Parathyroid adenoma (tissue), 2 donors: ENCODE results near the gene ARL13B.

Source experiments
- H2AFZ ChIP-seq: fragments of 300-600 bp; sonication (generic); one replicate; pipeline ENCODE4 v1.7.0; 2017; ENCODE audit warnings: antibody characterized with exemption, mild to moderate bottlenecking
- H3K27ac ChIP-seq: fragments of 300-600 bp; sonication (generic); one replicate; pipeline ENCODE4 v1.7.0; 2017
- H3K27me3 ChIP-seq: fragments of 300-600 bp; sonication (generic); one replicate; pipeline ENCODE4 v1.7.0; 2017; ENCODE audit warnings: low read length; ENCODE audit not compliant: control insufficient read depth, insufficient read depth
- H3K36me3 ChIP-seq: fragments of 300-600 bp; sonication (generic); one replicate; pipeline ENCODE4 v1.7.0; 2017; ENCODE audit warnings: low read length; ENCODE audit not compliant: control insufficient read depth, insufficient read depth
- H3K4me1 ChIP-seq: fragments of 300-600 bp; sonication (generic); one replicate; pipeline ENCODE4 v1.7.0; 2017; ENCODE audit warnings: control low read depth
- H3K4me2 ChIP-seq: fragments of 300-600 bp; sonication (generic); one replicate; pipeline ENCODE4 v1.7.0; 2017; ENCODE audit warnings: low read length
- H3K4me3 ChIP-seq: fragments of 300-600 bp; sonication (generic); one replicate; pipeline ENCODE4 v1.7.0; 2017; ENCODE audit warnings: low read depth, low read length
- H3K79me2 ChIP-seq: fragments of 300-600 bp; sonication (generic); one replicate; pipeline ENCODE4 v1.7.0; 2017; ENCODE audit warnings: control low read depth
- H3K9ac ChIP-seq: fragments of 300-600 bp; sonication (generic); one replicate; pipeline ENCODE4 v1.7.0; 2017; ENCODE audit warnings: mild to moderate bottlenecking
- H3K9me3 ChIP-seq: fragments of 300-600 bp; sonication (generic); one replicate; pipeline ENCODE4 v1.7.0; 2017; ENCODE audit warnings: low read length; ENCODE audit not compliant: control insufficient read depth
- TF ChIP-seq, protein P1 (sequence below): fragments of 300-600 bp; sonication (generic); IDR thresholded peaks from one replicate; pipeline ENCODE4 v1.7.0; 2017; ENCODE audit warnings: antibody characterized with exemption, mild to moderate bottlenecking
- donor health status: primary hyperparathyroidism.

Gene ARL13B

DNA sequence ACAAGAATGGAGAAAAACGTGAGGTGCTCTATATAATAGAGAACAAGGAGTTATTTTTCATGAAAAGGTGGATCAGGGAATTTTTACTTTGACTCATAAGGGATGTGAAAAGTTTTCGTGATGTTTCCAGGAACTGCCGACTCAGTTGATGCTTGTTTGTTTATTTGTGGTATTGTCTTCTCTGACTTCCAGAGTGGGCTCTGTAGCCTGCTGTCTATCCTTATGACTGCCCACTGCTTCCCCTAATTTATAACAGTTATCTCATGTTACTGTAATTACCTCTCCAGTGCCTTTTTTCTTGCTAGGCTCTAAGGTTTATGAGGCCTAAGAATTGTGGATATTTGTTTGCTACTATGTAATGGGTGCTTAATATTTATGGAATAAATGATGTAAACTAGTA is 12.3 kb downstream of the ARL13B start:
- H3K9ac ChIP-seq = no peak overlapping the region
- no peaks in the 10 kb centered on the region for H3K9me3 ChIP-seq
- H3K36me3 ChIP-seq = no peaks in the 10 kb centered on the region
- H3K79me2 ChIP-seq = peaks cover 14% of the 10 kb centered on the region
- H3K4me1 ChIP-seq = peaks cover 3% of the 10 kb centered on the region
- H3K27ac ChIP-seq = no peak overlapping the region
- TF ChIP-seq, protein P1, sequence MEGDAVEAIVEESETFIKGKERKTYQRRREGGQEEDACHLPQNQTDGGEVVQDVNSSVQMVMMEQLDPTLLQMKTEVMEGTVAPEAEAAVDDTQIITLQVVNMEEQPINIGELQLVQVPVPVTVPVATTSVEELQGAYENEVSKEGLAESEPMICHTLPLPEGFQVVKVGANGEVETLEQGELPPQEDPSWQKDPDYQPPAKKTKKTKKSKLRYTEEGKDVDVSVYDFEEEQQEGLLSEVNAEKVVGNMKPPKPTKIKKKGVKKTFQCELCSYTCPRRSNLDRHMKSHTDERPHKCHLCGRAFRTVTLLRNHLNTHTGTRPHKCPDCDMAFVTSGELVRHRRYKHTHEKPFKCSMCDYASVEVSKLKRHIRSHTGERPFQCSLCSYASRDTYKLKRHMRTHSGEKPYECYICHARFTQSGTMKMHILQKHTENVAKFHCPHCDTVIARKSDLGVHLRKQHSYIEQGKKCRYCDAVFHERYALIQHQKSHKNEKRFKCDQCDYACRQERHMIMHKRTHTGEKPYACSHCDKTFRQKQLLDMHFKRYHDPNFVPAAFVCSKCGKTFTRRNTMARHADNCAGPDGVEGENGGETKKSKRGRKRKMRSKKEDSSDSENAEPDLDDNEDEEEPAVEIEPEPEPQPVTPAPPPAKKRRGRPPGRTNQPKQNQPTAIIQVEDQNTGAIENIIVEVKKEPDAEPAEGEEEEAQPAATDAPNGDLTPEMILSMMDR = no peak
- no peaks in the 10 kb centered on the region for H3K27me3 ChIP-seq
- H3K4me2 ChIP-seq = no peak overlapping the region
- no peak overlapping the region for H2AFZ ChIP-seq
- H3K4me3 ChIP-seq = no peak overlapping the region

DNA sequence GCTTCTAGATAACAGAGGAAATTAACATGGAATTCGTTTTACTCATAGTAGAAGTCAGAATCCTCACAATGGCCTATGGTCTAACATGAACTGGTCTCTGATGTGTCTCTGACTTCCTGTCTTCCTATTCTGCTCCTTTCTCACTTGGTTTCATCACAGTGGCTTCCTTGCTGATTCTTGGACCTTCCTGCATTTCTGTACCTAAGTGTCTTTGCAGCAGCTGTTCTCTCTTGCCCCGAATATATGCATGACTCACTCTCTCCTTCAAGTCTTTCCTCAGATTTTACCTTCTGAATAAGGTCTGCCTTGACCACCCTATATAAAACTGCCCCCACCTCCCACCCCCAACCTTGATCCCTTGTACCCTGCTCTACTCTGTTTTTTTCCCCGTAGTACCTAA is 14.1 kb downstream of the ARL13B start:
- Histone ChIP-seq H3K27me3 (no peaks in the 10 kb centered on the region), H3K79me2 (peaks cover 14% of the 10 kb centered on the region), H3K4me2 (no peak overlapping the region), H3K27ac (no peak overlapping the region), H3K4me1 (no peaks in the 10 kb centered on the region), H2AFZ (no peak overlapping the region), H3K4me3 (no peak overlapping the region), H3K36me3 (no peaks in the 10 kb centered on the region), H3K9me3 (no peaks in the 10 kb centered on the region), H3K9ac (no peak overlapping the region)
- TF ChIP-seq, protein P1 = no peak

DNA sequence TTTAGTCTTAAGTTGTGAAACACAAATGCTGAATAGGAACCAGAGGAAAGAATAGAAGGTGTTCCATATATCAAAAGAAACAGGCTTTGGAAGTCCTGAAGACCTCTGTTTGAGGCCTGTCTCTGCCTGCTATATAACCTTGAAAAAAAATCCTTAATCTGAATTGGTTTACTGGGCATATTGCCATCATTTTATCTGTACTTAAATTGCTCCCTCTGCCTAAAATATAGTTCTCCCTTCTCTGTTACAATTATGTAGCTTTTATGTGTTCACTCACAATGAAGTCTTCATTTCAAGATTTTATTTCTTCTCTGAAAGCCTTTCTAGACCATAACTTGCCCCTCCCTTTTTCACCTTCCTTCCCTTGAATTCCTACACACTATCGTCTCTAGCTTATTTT is 21.2 kb downstream of the ARL13B start:
- no peak overlapping the region for H3K9ac ChIP-seq
- H3K36me3 ChIP-seq = no peaks in the 10 kb centered on the region
- TF ChIP-seq, protein P1 = no peak
- H3K4me1 ChIP-seq = no peaks in the 10 kb centered on the region
- H3K79me2 ChIP-seq = no peaks in the 10 kb centered on the region
- no peak overlapping the region for H3K4me2 ChIP-seq
- no peak overlapping the region for H2AFZ ChIP-seq
- H3K4me3 ChIP-seq = no peak overlapping the region
- no peak overlapping the region for H3K27ac ChIP-seq
- H3K9me3 ChIP-seq = no peaks in the 10 kb centered on the region
- H3K27me3 ChIP-seq = no peaks in the 10 kb centered on the region

DNA sequence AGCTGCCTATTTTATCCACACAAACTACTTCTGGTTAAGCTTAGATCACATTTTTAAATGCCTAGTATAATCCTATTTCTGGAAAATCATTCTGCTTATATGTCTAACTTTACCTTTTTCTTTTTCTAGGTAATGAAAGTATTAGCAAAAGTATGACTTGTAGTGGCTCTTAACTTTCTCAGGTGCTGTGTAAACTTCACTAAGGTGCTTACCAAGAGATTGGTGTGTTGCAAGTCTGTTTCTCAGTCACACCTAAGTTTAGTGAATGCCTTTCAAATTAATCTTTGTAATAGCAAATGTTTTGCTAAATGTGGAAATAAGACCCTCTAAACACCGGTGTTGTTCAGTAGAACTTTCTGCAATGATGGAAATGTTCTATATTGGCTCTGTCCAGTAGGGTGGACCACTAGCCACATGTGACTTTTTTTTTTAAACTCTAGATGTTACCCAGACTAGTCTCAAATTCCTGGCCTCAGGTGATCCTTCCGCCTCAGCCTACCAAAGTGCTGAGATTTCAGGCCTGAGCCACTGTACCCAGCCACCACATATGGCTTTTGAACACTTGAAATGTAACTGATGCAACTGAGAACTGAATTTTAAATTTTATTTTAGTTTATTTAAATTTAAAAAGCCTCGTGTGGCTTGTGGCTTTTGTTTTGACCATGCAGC is 22.0 kb downstream of the ARL13B start:
- TF ChIP-seq, protein P1 = no peak
- no peaks in the 10 kb centered on the region for H3K27me3 ChIP-seq
- H3K79me2 ChIP-seq = no peaks in the 10 kb centered on the region
- H3K9me3 ChIP-seq = no peaks in the 10 kb centered on the region
- no peak overlapping the region for H3K4me2 ChIP-seq
- H3K4me3 ChIP-seq = no peak overlapping the region
- H3K4me1 ChIP-seq = no peaks in the 10 kb centered on the region
- no peak overlapping the region for H3K9ac ChIP-seq
- H3K36me3 ChIP-seq = no peaks in the 10 kb centered on the region
- H3K27ac ChIP-seq = no peak overlapping the region
- no peak overlapping the region for H2AFZ ChIP-seq

DNA sequence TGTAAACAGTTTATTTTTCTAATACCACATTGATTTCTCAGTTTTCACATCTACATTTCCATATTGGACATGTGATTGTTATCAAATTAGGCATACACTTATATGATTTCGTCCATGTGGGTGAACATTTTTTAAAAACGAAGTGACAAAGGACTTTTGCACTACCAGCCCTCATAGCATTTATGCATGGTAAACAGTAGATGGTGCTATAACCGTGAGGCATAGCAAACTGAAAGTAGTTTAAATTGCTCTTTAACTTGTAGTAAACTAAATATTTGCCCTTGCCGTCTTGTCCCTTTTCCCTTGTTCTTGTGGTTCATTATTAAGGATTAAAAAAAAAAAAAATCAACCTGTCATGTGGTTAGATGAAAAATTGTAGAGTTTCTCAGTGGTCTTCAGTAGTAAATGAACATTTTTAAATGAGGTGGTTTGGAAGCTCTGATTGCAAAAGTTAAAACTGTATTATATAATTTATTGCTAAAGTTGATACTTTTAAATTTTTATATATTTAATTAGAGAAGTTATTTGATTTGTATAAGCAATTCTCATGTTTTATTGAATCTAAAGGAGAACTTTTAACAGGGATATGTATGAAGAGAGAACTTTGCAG is 24.5 kb downstream of the ARL13B start:
- no peaks in the 10 kb centered on the region for H3K9me3 ChIP-seq
- peak overlapping the region; percentile 57 for H3K4me2 ChIP-seq
- no peak overlapping the region for H3K4me3 ChIP-seq
- H3K9ac ChIP-seq = no peak overlapping the region
- no peaks in the 10 kb centered on the region for H3K27me3 ChIP-seq
- H3K27ac ChIP-seq = no peak overlapping the region
- no peaks in the 10 kb centered on the region for H3K79me2 ChIP-seq
- TF ChIP-seq, protein P1 = peak; percentile 80
- peaks cover 2% of the 10 kb centered on the region for H3K4me1 ChIP-seq
- no peaks in the 10 kb centered on the region for H3K36me3 ChIP-seq
- H2AFZ ChIP-seq = no peak overlapping the region
